ENCODE results near the gene EVC2.

EVC2 gene

GRCh38 chr4:5660185-5660584, 48.2 kb downstream of the EVC2 start:
- no peak for DNase-seq

GRCh38 chr4:5658974-5659373, 49.4 kb downstream of the EVC2 start:
- DNase-seq = no peak

DNA sequence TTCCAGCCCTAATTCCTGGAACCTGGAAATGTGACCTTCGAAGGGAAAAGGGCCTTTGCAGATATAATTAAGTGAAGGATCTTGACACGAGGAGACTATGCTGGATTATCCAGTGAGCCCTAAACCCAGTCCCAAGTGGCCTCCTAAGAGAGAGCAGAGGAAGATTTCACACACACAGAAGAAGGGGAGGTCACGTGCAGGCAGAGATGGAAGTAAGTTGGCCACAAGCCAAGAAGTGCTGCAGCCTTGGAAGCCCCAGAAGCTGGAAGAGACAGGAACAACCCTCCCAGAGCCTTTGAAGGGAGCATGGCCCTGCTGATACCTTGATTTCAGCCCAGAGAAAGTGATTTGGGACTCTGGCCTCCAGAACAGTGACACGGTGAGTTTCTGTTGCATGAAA, 51.9 kb downstream of the EVC2 start:
- no peak for DNase-seq

- DNase-seq = no peak
Observed at GRCh38 chr4:5654791-5655190, 53.6 kb downstream of the EVC2 start.

DNA sequence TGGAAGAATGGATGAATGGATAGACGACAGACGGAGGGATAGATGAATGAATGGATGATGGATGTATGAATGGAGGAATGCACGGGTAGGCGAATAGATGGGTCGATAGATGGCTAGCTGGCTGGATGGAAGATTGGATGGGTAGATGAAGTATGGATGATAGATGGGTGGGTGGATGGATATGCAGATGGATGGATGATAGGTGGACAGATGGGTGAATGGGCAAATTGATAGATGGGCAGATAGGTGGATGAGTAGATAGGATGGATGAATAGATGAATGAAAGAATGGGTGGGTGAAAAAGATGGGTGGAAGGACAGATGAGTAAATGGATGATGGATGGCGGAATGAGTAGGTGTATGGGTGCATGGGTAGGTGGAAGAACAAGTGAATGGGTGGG, 57.3 kb downstream of the EVC2 start:
- no peak for DNase-seq

GRCh38 chr4:5650040-5650439, 58.3 kb downstream of the EVC2 start:
- no peak for DNase-seq

DNA sequence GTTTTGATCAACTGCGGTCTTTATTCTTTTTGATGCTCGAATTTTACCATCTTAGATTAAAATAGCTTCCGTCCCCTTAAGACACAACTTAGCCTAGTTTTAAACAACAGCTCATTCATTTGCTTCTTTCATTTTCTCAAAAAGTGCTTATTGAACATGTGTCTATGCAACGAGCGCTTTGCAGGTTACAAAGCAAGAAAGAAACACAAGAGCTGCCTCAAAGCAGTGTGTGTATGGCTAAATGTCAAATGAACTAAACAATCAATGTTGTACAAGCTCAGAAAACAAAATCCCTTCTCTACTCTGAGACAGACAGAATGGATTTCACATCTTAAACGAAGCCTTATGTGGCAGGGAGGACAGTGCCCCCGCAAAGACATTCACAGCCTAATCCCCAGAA, 61.0 kb downstream of the EVC2 start:
- DNase-seq = no peak

- no peak for DNase-seq
Observed at GRCh38 chr4:5640096-5640495, 68.3 kb downstream of the EVC2 start.

DNA sequence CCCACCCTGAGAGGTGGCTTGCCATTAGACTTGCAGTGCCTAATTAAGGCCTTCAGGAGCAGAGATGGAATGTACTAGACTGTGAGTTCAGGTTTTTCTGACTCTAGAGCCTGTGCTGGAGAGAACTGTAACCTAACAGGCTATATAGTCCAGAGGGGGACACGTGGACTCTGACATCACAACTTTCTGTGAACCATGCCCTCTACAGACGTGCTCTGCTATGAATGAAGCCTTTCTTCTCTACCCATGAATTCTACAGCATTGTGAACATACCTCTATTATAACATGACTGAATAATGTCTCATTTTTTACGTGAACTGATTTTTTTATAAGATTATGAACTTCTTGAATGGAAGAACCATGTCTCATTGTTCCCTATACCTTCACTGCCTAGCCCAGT, 68.8 kb downstream of the EVC2 start:
- DNase-seq = no peak

DNA sequence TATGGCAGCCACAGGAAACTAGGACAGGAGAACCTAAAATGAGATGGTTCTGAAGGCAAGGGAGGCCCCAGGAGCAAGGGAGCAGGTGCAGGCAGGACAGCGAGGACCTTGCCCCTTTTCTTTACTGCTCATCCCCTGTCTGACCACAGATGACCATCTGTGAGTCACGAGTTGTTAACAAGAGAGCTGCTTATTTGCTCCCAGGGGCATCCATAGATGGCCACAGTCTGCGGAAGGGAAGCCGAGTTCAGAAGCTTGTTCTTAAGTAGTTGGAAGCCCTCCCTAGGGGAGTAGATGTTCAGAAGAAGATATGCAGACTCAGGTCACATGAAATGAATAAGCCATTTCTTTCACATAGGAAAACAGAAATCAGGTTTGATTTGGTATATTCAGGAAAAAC, 69.4 kb downstream of the EVC2 start:
- DNase-seq = no peak

DNA sequence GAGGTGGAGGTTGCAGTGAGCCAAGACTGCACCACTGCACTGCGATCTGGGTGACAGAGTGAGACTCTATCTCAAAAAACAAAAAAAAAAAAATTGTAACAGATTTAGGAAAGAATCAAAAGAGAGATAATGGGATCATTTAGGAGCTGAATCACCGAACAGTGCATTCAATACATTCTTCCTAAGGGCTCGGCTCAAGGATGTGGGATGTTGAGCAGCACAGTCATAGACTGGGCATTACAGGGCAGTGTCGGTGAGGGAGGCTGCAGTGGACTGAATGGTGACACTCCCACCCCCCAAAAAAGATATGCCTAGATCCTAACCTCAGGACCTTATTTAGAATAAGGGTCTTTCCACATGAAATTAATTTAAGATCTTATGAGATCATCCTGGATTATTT, 70.0 kb downstream of the EVC2 start:
- DNase-seq = no peak

DNA sequence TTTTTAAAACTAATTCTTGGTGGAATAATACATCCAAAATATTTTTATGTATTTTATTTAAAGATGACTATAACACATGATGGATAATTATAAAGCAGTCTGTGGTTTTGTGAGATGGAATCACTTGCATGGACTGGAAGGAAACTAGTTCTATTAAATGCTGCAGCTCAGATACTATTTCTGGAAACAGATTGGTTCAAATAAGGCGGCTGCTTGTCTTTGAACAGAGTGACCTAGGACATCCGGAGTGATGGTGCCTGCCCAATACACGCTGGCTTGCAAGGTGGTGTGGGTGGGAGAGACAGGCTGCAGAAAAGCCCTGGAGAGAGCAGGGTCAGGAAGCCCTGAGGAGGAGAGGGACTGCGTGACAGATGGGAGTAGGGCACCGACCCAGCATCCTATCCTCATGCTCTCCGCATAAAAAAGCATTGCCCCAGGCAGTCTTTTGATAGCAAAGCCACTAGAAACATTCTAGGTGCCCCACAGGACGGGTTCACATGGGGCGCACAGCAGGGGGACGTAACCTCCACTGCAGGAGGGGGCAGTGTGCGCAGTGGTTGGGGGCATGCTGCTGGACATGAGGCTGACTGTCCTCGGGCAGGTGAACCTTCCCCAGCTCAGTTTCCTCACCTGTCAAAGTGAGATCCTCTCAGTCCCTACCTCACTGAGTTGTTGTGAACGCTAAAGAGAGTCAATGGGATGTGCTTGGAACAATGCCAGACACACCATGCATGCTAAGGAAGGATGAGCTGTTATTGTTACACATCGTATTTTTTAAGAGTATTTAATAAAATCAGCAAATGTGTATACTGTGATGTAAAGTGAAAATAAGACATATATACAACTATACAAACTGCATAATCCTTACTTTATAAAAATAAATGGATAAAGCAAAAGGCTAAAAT, 71.3 kb downstream of the EVC2 start:
- DNase-seq = no peak

- DNase-seq = no peak
Observed at GRCh38 chr4:5635826-5636195, 72.5 kb downstream of the EVC2 start.

GRCh38 chr4:5632571-5632970, 75.8 kb downstream of the EVC2 start:
- DNase-seq = no peak

DNA sequence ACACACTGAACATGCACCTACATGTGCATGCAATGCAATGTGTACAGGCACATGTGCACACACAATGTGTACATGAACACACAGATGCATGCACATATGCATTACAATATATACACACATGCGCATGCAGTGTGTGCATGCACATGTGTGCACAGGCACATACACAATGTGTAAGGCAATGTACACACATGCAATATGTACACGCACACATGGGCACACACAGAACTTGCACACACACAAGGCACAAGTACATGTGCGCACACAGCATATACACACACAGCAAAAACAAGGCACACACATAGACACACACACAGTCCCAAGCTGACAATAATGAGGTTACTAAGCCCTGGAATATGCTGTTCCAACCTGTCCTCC, 76.3 kb downstream of the EVC2 start:
- DNase-seq = no peak

DNA sequence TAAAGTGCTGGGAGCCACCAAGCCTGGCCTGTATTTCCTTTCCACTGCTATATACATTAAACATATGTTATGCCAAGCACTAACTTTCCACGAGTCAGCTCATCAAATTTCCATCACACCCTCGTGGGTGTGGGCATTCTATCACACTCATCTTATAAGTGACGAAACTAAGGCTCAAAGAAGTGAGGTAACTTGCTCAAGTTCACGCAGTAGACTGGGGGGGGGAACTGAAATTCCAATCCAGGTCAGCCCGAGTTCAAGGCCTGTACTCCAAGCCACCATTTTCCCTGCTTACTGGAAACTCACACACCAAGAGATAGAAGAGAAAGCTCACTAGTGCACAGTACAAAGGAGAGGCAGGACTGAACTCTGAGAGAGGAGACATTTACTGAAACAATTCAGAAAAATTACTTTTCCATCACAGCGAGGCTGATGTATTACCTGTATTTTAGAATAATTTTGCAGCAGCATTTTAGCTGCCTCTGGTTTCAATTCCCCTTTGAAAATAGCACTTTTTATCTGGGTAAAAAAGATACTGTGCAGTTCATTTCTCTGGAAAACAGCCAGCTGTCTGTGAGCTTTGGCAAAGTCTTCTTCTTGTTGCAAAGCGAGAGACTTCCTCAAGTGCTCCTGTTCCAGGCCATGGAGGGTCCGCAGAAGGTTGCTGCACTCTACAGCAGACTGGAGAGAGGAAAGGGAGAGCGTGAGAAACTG, 76.8 kb downstream of the EVC2 start:
- no peak for DNase-seq

GRCh38 chr4:5630762-5631161, 77.6 kb downstream of the EVC2 start:
- no peak for DNase-seq

DNA sequence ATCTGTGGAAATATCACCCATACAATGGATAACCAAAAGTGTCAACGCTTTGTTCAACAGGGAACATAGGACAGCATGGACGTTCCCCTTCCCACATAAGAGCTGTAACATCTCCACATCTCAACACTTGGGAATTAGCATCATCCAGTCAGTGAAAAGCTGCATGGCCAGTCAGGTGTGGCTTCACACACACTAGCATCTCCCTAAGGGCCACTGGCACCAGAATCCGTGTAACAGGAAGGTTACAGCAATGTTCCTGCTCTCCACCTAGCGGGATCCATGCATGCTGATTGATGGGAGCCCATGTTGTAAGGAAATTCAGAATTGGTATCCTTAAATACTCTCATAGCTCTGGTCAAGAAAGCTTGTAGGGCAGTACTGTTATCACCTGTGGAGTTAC, 78.8 kb downstream of the EVC2 start:
- no peak for DNase-seq

DNA sequence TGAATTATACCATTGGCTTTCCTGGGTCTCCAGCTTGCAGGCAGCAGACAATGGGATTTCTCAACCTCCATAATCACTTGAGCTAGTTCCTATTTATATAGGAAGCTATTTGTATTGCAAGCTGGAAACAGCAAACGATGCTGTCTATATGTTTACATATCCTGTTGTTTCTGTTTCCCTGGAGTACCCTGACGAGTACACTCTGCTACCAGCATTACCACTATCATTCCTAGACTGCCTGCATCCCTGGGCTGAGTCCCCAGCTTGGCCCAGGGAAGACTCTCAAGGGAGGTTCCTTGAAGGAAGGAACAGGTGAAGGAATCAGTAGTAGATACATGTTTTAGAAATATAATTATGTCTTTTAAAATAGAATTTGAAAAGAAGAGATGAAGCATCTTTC, 81.4 kb downstream of the EVC2 start:
- no peak for DNase-seq

GRCh38 chr4:5622596-5622995, 85.8 kb downstream of the EVC2 start:
- DNase-seq = no peak

DNA sequence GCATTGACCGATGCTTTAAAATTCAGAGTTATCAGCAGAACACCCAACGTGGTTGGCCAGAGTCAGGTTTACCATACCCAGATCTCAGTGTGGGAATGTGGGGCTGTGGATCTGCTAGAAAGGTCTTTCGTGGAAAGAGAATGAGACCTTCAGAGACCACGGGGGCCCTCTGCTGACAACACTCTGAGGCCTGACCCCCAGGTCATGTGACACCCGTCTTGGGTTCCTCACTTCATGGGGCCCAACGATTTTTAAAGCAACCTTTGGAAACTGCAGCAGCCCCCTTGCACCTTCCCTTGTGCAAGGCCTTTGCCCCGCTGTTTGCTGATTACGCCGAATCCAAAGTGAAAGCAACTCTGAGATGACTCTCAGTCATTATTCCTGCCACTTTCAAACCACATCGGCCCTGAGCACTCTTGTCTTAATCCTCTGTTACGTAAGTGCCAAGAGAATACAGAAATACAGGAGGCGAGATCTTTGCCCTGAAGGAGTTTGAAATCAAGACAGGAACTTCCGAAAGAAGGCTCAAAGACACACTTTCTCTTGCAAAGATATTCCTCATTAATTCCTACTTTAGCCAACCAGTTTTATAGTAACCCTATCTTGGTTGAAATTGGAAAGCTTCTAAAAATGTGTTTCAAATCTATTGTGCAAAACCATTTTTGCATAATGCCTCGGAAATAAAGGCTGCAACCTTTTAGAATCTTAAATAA, 88.3 kb downstream of the EVC2 start:
- DNase-seq = no peak

DNA sequence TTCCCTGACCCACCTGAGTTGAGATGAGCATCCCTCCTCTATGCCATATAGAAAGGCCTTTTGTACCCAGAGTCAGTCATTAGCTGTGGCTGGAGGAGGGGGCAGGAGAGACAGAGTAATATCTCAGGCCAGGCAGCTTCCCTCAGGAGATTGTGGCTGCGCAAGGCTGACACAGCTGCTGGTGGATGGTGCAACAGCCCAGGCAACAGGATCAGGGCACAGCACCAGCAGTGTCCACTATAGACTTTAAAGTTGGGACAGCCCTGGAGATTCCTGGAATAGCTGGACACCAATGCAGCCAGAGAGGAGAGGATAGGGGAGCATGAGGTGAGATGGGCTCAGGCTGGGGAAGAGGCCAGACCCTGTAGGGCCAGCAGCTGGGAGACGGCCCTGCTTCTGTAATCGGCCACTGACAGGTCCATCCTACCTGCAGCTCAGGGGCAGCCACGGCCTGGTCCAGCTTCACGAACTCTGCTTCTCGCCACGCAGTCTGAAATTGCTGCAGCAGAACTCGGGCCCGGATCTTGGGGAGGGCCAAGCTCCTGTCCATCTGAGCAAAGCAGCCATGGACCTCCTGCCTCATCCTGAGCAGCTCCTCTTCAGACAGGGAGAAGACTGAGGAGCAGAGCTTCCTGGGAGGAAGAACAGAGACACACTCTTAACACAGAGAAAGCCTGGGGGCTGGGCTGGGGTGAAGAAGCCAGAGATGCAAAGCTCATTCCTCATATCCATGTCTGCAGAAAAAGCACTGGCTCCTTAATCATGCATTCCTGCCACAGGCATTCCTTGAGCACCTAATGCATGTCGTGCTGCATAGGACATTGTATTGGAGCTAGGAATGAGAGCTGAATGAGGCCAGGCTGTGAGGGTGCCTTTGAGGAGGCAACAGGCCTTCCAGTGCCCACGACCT, 90.1 kb downstream of the EVC2 start:
- DNase-seq = no peak

Measured in CD4-positive, alpha-beta T cell treated with Interleukin-4 for 4 hours (primary cell).